Stimulated activated CD4-positive, alpha-beta T cell treated with anti-CD3 and anti-CD28 coated beads, Interleukin-12 subunit alpha, Interleukin-12 subunit beta, amount 100 ng/mL, for 24 hours (primary cell): ENCODE measurements around the gene JMJD8.
A peak's percentile ranks its signal among the peaks of the same experiment; 100 is the strongest.

Experiments used
- DNase-seq, 2 experiments: peaks; one replicate each; pipeline ENCODE4 v3.0.0-alpha.2; 2020; ENCODE audit warnings: low read depth in 2 of 2

Gene JMJD8

GRCh38 chr16:677316-678190 lies 6.6 kb downstream of the JMJD8 start:
- no peak for DNase-seq

GRCh38 chr16:676913-677312 lies 7.2 kb downstream of the JMJD8 start:
- no peak for DNase-seq

- no peak for DNase-seq
Observed at GRCh38 chr16:676565-676902, 7.6 kb downstream of the JMJD8 start.

- no peak for DNase-seq
Observed at GRCh38 chr16:675884-676564, 8.1 kb downstream of the JMJD8 start.

- no peak for DNase-seq
Observed at GRCh38 chr16:674968-675883, 8.9 kb downstream of the JMJD8 start, which contains the start of gene RHBDL1. RHBDL1 (plus strand) TSS chr16:675671; CDS start chr16:675791, 120 bp downstream.

GRCh38 chr16:674214-674881 lies 9.8 kb downstream of the JMJD8 start:
- no peak for DNase-seq

GRCh38 chr16:673399-673991 lies 10.6 kb downstream of the JMJD8 start:
- DNase-seq: no peak

- no peak for DNase-seq
Observed at GRCh38 chr16:672851-673250, 11.3 kb downstream of the JMJD8 start.

GRCh38 chr16:672371-672770 lies 11.8 kb downstream of the JMJD8 start:
- no peak for DNase-seq

GRCh38 chr16:671353-672131 lies 12.6 kb downstream of the JMJD8 start:
- DNase-seq: no peak

GRCh38 chr16:670485-671352 lies 13.4 kb downstream of the JMJD8 start:
- no peak for DNase-seq

GRCh38 chr16:669666-670065 lies 14.5 kb downstream of the JMJD8 start:
- DNase-seq: no peak

GRCh38 chr16:668519-669171 lies 15.5 kb downstream of the JMJD8 start:
- no peak for DNase-seq

- DNase-seq: peak; percentile 83 to 91
Observed at GRCh38 chr16:667780-668518, 16.2 kb downstream of the JMJD8 start, which contains the start of gene RHOT2. RHOT2 (plus strand) TSS chr16:668132; CDS start chr16:668200, 68 bp downstream.

- DNase-seq: no peak
Observed at GRCh38 chr16:667113-667779, 16.9 kb downstream of the JMJD8 start.

GRCh38 chr16:666572-666971 lies 17.6 kb downstream of the JMJD8 start:
- no peak for DNase-seq

GRCh38 chr16:662597-662996 lies 21.5 kb downstream of the JMJD8 start:
- no peak for DNase-seq
